ENCODE data around the gene FMO3.

GRCh38 chr1:171150156-171150555 is 59.5 kb downstream of the FMO3 start:
- TF ChIP-seq CTCF (IDR thresholded peaks at IDR 0.05; ENCODE audit: low read depth, low read length) (no peak), EZH2phosphoT487 (IDR thresholded peaks at IDR 0.05; ENCODE audit: low read depth) (no peak)

Measured in OCI-LY3 (cell line).